ENCODE measurements around the gene ASXL1. TPM values are rescaled to one million over a fixed set of nuclear protein-coding genes. Genes with fewer than 3 reads are reported as not detected.
A peak's percentile ranks its signal among the peaks of the same experiment; 100 is the strongest.
"Not testable (repeated sequence)": the region's sequence is repeated elsewhere in the genome, so short reads cannot be mapped to it uniquely, and the experiment has no call there.

The ASXL1 gene
- total RNA-seq, 1 donor from 2014 or later = 27.0 TPM

DNA sequence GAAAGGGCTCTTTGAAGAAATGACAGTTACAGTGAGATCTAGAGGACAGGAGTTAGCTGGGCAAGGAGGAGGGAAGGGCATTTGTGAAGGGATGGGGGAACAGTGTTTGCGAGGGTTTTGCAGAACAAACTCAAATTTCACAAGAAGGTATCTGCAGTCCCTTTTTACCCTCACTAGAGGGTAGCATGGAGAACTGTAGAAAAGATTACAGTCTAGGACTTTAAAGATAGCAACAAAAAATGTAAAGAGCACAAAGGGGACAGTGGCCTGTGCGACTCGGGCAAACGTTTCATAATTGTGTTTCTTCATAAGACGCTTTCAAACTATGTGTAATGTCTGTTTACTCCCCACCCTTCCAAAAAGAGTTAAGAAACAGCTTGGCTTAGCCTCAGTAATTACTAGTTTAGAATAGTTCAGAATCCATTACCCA lies 21.2 kb upstream of the ASXL1 start:
- no peak for DNase-seq (ENCODE audit: low read depth)

DNA sequence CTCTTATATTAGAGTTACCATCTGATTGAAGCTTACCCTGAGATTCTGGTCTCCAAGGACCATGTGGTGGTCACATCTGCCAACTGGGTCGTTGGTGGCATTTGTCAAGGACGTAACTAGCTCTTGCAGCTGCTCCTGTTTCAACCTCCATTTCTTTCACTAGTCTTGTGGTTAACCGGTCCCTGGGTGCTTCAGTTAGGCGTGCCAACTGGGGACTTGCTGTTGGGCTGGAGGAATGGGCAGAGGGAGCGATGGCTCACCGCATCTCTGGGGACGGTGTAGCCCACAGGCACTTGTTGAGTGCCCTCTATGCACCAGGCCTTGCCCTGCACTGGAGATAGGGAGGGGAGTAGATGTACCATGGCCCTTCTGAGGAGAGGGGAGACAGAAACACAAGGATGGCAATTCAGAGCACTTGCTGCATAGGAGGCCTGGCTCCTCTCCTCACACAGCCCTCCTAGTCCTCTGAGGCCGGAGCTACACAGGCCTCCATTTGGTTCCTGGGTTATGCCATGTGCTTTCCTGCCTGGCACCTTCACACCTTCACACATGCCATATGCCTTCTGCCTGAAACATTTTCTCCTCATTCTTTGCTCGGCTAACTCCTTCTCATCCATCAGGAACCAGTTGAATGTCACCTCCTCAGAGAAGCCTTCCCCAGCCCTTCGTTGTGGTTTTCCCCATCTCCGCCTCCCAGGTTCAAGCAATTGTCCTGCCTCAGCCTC lies 20.0 kb upstream of the ASXL1 start:
- peak; percentile 97 for DNase-seq (ENCODE audit: low read depth)

DNA sequence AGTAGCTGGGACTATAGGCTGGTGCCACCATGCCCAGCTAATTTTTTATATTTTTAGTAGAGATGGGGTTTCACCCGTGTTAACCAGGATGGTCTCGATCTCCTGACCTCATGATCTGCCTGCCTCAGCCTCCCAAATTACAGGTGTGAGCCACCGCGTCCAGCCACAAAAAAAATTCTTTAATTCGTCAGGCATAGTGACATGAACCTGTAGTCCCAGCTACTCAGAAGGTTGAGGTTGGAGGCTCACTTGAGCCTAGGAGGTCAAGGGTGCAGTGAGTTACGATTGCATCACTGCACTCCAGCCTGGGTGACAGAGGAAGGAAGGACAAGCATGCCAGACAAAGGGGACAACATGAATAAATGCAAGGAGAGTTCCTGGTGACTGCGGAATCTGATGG lies 19.5 kb upstream of the ASXL1 start:
- no peak for DNase-seq (ENCODE audit: low read depth)

DNA sequence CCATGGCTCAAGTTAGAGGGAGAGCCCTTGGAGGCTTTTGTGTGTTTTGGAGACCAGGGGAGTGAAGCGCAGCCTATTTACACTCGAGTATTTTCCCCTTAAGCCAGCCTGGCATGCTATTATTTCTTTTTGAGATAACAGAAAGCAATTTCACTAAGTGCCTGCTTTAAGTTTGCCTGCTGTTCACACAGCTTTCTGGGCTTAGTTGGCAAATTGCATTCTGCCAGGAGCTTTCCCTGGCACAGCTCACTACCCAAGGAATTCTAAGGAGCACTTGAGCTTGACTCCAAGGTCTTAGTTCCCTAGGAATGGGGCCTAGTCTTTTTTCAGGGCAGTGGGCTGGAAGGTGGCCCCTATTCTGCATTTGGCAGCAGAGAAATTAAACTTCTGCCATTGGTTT lies 19.0 kb upstream of the ASXL1 start:
- no peak for DNase-seq (ENCODE audit: low read depth)

DNA sequence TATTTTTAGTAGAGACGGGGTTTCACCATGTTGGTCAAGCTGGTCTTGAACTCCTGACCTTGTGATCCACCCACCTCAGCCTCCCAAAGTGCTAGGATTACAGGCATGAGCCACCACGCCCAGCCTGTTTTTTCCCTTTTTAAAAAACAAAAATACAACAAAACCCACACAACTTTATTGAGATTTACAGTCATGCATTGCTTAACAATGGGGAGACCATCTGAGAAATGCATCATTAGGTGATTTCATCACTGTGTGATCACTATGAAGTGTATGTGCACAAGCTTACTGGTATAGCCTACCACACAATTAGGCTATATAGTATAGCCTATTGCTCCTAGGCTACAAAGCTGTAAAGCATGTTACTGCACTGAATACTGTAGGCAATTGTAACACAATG lies 17.1 kb upstream of the ASXL1 start:
- DNase-seq (ENCODE audit: low read depth) = not testable (repeated sequence)

DNA sequence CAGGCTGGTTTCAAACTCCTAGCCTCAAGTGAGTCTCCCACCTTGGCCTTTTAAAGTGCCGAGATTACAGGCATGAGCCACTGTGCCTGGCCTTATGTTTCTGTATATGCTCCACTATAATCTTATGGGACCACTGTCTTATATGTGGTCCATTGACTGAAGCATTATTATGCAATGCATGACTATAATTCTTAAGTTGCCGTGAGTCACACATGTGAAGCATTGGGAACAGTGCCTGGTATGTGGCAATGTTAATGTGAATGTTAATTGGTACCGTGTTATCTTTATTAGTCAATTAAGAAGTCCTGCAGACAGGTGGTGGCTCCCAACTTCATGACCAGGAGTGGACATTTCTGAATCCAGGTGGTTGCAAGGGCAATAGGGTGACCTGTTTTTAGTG lies 14.7 kb upstream of the ASXL1 start:
- DNase-seq (ENCODE audit: low read depth) = no peak

DNA sequence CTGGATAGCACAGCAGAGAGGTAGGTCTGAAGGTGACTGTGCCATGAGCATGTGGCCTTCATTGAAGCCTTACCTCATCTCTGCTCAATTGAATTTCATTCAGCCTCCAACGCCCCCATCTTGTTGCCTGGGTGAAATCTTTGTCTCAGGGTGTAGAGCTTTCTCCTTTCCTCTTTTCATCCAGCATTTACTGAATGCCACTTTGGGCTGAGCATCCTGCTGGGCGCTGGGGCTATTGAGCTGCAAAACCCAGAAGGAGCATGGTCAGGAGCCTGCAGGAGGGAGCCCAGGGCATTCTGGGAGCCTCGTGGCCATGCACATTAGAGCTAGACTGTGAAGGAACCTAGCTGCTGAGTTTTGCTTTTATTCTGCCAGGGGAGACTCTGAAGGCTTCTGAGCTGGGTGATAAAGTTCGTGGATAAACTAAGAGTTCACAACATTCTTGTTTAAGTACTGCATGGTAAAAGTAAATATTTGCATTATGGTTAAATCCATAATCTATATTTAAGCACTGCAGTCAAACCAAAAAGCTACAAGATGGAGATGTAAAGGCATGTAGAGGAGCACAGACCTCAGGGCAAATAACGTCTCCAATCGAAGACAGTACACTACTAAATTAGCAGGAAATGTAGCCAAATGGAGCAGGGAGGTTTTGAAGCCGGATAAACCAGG lies 13.2 kb upstream of the ASXL1 start:
- DNase-seq (ENCODE audit: low read depth) = no peak

DNA sequence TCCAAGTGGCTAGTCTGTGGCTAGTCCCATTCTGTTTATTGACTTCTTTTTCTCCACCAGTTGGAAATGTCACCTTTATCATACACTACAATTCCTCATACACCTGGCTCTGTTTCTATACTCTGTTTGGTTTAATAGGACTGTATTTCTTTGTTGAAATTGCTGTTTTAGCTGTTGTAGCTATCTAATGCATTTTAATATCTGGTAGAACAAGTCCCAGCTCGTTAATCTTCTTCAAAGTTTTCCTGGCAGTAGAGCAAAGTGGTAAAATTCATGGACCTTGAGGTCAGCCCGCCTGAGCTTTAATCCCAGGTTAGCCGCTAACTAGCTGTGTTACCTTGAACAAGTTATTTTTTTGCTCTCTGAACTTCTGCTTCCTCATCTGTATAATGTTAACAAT lies 9.9 kb upstream of the ASXL1 start:
- DNase-seq (ENCODE audit: low read depth) = no peak

DNA sequence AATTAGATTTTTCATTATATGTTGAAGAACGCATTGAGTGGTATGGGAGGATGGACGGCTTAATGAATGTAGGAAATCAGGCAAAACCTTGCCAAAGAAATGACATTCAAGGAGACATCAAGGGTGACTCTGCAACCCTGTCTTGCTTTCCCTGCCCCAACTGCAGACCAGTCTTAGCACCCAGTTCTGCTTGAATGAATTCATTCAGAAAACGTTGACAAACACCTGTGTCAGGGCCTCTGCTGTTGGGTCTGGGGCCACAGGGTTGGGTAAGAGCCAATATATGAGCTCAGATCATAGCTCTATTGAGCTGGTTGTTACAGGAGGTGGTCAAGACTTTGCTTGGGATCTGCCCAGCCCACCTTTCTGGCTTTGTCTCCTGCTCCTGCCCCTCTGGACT lies 7.7 kb upstream of the ASXL1 start:
- DNase-seq (ENCODE audit: low read depth) = no peak

DNA sequence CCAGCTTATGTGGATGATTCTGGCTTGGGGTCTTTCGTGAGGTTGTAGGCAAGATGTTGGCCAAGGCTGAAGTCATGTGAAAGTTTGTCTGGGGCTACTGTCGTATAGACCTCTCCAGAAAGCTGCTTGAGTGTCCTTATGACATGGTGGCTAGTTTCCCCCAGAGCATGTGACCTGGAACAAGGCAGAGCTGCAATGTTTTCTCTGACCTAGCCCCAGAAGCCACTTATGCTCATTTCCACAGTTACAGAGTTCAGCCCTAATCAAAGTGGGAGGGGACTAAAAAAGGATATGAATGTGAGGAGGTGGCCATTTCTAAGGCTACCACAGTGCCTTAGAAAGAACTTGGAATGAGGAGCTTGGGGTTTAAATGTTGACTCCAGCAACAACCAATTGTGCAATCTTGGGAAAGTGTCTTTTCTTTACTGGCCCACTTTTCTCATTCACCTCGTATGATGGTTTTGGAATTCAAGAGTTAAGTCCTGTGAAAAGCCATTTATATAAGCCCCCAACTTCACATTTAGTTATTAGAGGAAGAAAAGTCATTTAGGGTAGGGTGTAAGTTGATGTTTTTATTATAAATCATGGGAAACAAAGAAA lies 5.9 kb upstream of the ASXL1 start:
- DNase-seq (ENCODE audit: low read depth) = no peak

DNA sequence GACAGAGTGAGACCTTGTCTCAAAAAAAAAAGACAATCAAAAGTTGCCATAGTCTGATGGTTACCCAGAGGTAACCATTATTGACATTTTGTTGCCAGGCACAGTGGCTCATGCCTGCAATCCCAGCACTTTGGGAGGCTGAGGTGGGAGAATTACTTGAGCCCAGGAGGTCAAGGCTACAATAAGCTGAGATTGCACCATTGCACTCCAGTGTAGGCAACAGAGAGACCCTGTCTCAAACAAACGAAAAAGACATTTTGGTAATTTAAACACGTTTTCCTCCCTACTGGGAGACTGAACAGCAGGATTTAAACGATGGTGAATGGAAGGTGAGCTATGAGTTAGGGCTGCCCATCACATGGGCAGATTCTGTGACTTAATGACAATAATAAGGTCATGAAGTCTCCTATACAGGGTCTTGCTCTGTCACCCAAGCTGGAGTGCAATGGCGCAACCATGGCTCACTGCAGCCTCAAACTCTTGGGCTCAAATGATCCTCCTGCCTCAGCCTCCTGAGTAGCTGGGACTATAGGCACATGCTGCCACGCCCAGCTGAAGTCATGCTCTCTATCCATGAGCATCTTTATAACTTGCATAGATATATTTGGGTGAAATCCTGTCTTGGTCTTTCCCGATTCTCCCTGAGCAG lies 4.2 kb upstream of the ASXL1 start:
- DNase-seq (ENCODE audit: low read depth) = no peak

DNA sequence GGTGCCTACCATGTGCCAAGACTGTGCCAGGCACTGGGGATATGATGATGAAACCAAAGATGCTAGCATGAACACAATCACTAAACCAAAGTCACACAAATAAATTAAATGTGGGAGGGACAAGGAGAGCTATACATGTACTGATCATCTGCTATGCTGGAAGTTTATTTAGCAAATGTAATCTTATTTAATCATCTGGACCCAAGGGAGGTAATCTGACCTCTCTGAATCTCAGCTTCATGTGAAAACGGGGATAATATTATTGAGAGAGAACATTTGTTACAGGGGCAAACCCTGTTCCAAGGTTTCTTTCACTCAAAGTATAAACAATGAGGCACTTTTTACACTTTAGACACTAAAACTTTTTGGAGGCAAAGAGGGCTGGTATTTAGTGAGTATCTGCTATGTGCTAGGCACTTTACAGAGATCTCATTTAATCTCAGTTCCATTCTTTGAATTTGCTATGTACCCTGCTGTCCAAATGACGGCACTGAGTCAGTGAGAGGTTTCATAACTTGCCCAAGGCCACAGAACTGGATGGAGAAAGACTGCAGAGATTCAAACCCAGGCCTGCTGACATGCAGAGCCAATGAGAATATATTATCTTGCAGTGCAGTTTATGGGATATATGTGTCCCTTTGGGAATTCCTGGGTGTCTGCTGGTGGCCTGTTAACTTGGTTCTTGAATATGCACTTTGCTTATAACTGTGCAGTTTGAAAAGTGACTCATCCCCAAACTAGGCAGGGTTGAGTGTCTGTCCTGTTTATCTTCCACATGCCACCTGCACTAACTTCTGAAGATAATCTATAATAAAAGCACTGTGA lies 3.3 kb upstream of the ASXL1 start:
- DNase-seq (ENCODE audit: low read depth) = no peak

DNA sequence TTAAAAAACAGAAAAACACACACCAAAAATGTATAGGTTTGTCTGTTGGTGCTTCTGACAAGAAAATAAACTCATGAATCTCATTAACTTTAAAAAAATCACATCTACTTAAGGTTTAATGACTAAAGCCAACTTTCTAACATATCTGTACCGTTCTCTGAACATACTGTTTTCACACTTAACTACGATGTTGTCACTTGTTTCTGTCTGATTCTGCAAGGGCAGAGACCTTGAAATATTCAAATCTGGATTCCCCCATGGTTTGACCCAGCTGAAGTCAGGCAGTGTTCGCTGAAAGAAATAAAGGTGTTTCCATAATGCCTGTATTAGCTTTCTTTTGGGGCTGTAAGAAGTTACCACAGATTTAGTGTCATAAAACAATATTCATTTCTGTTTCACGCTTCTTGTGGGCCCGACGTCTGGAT lies 2.7 kb upstream of the ASXL1 start:
- no peak for DNase-seq (ENCODE audit: low read depth)

DNA sequence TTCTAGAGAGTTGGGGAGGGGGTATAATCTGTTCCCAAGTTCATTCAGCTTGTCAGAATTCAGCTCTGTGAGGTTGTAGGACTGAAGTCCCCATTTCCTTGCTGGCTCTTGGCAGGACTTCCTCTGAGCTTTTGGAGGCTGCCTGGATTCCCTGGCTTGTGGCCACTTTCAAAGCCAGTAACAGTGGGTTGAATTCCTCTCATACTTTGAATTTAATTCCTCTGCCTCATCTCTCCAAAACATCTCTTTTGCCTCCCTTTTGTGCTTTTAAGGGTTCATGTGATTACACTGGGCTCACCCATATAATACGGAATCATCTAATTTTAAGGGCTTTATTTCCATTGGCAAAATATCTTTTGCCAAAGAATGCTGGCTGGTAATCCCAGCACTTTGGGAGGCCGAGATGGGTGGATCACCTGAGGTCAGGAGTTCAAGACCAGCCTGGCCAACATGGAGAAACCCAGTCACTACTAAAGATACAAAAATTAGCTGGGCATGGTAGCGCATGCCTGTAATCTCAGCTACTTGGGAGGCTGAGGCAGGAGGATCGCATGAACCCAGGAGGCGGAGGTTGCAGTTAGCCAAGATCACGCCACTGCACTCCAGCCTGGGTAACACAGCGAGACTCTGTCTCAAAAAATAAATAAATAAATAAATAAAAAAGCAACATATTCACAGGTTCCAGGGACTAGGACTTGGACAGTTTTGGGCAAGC lies 2.1 kb upstream of the ASXL1 start:
- DNase-seq (ENCODE audit: low read depth) = peak; percentile 62

DNA sequence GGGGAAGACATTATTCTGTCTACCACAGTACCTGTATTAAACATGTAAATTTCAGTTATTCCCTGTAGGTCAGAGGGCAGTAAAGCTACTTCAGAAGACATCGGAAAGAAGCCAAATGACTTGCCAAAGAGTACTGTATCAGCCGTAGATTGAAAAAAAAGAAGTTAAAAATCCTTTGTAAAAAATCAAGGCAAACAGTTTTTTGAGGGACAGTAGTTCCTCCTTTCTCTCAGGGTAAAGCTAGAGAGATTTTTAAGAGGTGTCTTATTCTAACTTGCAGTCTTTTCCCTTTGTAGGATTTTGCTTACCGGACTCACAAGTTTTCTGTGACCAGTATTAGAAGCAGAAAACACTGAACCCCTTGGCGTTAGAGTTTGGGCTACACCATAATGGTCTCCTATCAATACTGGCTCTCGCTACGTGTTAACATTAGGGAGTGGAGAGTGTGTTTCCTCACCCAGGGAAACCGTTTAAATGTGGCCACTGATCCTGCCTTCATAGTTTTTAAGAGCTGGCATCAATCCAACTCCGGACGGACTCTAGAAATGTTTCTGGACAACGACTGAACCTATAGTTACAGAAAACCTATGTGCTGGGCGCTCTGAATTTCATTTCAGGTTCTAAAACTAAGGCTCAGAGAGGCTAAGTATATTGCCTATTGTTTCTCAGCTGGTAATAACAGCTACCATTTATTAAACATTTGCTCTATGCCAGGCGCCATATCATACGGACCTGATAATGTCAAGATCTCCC lies 1.3 kb upstream of the ASXL1 start:
- no peak for DNase-seq (ENCODE audit: low read depth)

DNA sequence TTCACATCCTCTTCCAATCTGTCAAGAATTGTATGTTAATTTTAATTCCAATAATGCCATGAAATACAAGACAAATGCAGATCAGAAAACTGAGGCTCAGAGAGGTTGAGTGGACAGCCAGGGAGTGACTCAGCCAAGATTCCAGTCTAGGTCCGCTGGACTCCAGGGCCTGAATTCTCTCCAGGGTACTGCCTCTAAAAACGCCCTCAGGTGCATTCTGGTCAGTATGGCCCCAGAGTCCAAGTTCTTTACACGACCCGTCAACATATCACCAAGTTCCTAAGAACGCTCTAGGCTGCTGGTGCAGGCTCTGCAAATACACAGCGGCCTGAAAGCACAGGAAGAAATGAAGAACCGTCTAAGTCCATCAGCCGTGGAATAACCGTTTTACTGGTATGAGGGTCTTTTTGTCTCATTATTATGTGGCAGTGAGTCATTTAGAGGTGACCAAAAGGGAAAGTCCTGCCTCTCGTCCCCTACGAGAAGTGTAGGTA lies 709 bp upstream of the ASXL1 start:
- DNase-seq (ENCODE audit: low read depth) = no peak

DNA sequence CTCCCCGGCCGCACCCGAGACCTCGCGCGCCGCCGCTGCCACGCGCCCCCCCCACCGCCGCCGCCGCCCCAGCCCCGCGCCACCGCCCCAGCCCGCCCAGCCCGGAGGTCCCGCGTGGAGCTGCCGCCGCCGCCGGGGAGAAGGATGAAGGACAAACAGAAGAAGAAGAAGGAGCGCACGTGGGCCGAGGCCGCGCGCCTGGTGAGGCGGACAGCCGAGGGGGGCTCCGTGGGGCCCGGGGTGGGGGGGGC lies 426 bp downstream of the ASXL1 start:
- no peak for DNase-seq (ENCODE audit: low read depth)

DNA sequence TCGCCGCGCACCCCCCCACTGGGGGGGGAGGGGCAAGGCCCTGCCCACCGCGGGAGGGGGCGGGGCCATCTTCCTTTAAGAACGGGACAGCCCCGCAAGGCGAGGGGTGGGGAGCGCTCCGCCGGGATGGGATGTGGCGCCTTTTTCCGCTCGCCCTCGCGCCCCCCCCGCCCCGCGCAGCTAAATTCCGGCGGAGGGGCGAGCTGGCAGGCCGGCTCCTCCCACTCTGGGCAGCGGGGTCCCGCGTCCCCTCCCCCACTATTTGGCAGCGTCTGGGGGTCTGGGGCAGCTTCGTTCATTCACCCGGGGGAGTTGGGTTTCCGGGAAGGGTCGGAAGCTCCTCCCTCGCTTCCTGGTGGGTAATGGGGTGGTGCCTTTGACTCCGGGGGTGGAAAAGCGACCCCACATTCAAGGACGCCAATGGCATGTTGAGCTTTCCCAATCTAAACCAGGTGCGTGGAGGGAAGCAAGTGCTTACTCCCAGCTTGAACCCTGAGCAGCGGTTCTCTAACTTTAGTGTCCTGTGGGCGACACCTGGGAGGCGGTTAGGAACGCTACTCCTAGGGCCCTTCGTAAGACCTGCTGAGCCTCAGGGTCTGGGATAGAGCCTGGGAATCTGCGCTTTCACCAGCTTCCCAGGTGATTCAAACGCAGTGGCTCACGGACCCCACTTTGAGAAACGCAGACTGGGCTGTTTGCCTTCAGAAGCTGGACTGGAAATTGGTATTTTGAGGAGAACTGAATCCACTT lies 927 bp downstream of the ASXL1 start:
- peak; percentile 60 for DNase-seq (ENCODE audit: low read depth)

DNA sequence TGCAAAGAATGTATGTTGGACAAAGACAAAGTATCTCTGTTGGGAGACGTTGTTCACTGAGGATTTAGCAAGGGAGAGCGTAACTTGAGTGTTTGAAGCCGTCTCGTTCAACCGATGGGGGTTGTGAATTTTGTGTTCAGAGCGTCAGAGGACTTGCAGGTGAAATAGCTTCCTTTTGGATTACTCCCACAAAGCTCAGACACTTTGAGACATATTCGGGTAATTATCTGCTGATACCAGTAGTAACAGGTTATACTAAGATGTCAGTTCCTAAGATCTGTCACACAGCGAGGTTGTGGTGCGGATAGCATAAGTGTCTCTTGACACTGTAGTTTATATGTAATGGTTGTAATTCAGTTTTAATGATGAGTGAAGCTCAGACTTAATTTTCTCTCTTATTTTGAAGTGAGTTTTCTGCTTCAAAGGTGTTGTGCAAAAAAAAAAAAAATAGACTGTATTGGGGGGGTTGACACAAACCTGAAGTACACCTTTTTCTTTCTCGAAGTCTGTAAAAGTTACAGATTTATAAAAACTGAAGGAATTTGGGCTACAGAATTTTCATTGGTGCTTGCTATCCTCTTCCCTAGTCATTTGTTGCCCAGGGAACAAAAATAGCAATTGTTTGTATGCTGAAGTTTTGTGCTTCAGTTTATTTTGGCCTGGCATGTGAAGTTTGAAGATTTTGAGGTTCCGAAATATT lies 1.7 kb downstream of the ASXL1 start:
- peak; percentile 33 for DNase-seq (ENCODE audit: low read depth)
